Measurements from ENCODE around the gene PUSL1.

- no peak for TF ChIP-seq SP1 (IDR thresholded peaks at IDR 0.05)
- no peak for TF ChIP-seq TARDBP (IDR thresholded peaks at IDR 0.05)
- TF ChIP-seq PKNOX1 (IDR thresholded peaks at IDR 0.05), result no peak
- no peak for TF ChIP-seq FOXM1 (IDR thresholded peaks at IDR 0.05; ENCODE audit: borderline replicate concordance)
- TF ChIP-seq HDGF (IDR thresholded peaks at IDR 0.05; ENCODE audit: borderline replicate concordance), result no peak
- TF ChIP-seq L3MBTL2 (conservative IDR thresholded peaks at IDR 0.05), result no peak
- TF ChIP-seq ZNF384 (IDR thresholded peaks at IDR 0.05), result no peak
- no peak for TF ChIP-seq BHLHE40 (IDR thresholded peaks at IDR 0.05; ENCODE audit: borderline replicate concordance)
- no peak for TF ChIP-seq NFRKB (IDR thresholded peaks at IDR 0.05)
- no peak for TF ChIP-seq ELF4 (IDR thresholded peaks at IDR 0.05)
- TF ChIP-seq ARNT (IDR thresholded peaks at IDR 0.05), result no peak
- TF ChIP-seq FOXK2 (IDR thresholded peaks at IDR 0.05), result no peak
- TF ChIP-seq CTBP1 (IDR thresholded peaks at IDR 0.05; ENCODE audit: borderline replicate concordance), result no peak
- no peak for TF ChIP-seq FOXA1 (IDR thresholded peaks at IDR 0.05)
These were observed 6.4 kb downstream of the PUSL1 start for GRCh38 chr1:1314678-1315335.

Measured in HEK293T (cell line).